HG03066 (cell line): ENCODE measurements around the gene IST1.
A peak's percentile ranks its signal among the peaks of the same experiment; 100 is the strongest.

Experiments used
- ATAC-seq: cut with Tn5 transposase; IDR thresholded peaks from one replicate; pipeline ENCODE4 v1.9.1; 2021; ENCODE audit warnings: low read depth; ENCODE audit not compliant: unreplicated experiment

The IST1 gene

GRCh38 chr16:71956486-71956885, 61.2 kb downstream of the IST1 start:
- ATAC-seq = no peak

GRCh38 chr16:71961066-71962039, 66.0 kb downstream of the IST1 start:
- peak; percentile 77 for ATAC-seq

- ATAC-seq = no peak
These were observed 68.0 kb downstream of the IST1 start for GRCh38 chr16:71963125-71963875.

DNA sequence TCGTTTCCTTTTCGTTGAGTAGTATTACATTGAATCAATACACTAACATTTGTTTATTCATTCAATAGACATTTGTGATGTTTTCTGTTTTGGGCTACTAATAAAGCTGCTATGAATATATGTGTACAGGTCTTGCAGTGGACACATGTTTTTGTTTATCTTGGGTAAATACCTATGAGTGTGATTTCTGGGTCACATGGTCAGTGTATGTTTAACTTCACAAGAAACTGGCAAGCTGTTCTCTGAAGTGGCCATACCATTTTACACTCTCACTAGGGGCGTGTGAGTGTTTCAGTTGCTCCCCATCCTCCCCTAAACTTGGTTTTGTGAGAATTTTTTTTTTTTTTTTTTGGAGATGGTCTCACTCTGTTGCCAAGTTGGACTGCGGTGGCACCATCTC, 69.9 kb downstream of the IST1 start:
- no peak for ATAC-seq

DNA sequence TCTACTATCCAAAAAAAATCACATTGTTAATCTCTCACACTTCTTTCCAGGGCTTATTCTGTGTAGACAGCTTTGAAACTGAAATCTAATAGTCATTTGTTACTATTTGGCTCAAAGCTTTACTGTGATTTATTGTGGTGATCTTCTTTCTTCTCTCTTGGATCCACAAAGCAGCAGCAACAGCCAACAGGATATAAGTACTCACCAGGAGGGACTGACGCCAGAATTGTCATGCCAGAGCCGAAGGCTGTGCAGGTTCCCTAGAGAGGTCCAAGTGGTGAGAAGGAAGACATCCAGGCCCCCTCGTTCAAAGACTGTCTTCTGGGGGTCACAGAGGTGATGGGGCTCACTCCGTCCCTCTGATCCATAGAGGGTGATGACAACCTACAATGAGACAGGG, 71.6 kb downstream of the IST1 start:
- ATAC-seq = no peak

DNA sequence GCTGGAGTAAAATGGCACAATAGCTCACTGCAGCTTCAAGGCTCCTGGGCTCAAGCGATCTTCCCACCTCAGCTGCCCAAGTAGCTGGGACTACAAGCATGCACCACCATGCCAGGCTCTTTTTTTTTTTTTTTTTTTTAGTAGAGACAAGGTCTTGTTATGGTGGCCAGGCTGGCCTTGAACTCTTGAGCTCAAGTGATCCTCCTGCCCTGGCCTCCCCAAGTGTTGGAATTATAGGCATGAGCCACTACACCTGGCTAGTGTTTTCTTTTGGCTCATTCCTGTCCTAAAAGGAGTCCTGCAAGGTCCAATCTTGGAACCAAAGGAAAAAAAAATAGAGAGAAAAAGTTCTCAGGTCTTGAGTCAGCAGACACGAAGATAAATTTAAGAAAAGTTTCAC, 74.0 kb downstream of the IST1 start:
- ATAC-seq = no peak

DNA sequence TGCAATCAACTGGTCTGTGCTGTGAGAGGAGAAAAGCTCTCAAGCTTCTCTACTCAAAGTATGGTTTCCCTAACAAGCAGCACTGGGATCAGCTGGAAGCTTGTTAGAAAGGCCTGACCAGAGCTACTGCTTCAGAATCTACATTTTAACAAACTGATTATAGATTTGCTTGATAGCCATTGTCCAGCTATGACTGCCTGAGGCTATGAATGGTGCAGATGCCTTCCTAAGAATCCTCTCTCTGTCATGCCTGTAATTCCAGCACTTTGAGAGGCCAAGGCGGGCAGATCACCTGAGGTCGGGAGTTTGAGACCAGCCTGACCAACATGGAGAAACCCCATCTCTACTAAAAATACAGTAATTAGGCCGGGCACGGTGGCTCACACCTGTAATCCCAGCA, 76.2 kb downstream of the IST1 start:
- ATAC-seq = no peak

- ATAC-seq = no peak
These were observed 77.0 kb downstream of the IST1 start for GRCh38 chr16:71972356-71972755.

- ATAC-seq = no peak
These were observed 77.7 kb downstream of the IST1 start for GRCh38 chr16:71973001-71973400.

GRCh38 chr16:71974068-71974818, 78.9 kb downstream of the IST1 start:
- no peak for ATAC-seq
